GM19043 (cell line): ENCODE data around the gene ZNF425.
"Not testable (repeated sequence)": the region's sequence is repeated elsewhere in the genome, so short reads cannot be mapped to it uniquely, and the experiment has no call there.

Experiments
- ATAC-seq: cut with Tn5 transposase; IDR thresholded peaks from one replicate; pipeline ENCODE4 v1.9.1; 2021; ENCODE audit warnings: low read depth; ENCODE audit not compliant: unreplicated experiment

The ZNF425 gene

DNA sequence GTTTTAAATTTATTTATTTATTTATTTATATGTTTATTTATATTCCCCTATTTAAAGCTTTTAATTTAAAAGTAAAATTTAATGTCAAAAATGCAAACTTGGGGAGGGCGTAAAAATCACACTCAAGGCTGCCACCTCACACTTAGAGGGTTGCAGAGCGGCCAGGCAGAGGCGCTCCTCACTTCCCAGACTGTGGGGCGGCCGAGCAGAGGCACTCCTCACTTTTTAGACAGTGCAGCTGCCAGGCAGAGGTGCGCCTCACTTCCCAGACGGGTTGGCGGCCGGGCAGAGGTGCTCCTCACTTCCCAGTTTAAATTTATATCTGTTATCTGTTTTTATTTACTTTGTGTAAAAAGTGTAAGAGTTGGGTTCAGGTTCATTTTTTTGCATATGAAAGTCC is 10.0 kb upstream of the ZNF425 start:
- no peak for ATAC-seq

DNA sequence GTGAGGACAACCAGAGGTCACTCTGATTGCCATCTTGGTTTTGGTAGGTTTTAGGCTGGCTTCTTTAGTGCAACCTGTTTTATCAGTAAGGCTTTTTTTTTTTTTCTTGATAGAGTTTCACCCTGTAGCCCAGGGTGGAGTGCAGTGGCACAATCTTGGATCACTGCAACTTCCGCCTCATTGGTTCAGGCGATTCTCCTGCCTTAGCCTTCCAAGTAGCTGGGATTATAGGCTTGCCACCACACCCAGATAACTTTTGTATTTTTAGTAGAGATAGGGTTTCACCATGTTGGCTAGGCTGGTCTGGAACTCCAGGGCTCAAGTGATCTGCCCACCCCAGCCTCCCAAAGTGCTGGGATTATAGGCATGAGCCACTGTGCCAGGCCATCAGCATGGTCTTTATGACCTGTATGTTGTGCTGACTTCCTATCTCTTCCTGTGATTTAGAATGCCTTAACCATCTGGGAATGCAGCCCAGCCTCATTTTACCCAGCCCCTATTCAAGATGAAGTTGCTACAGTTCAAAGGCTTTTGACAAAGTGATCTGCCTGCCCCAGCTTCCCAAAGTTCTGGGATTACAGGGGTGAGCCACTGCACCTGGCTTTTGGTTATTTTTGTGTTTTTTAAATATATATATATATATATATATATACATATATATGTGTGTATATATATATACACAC is 7.0 kb upstream of the ZNF425 start:
- no peak for ATAC-seq

DNA sequence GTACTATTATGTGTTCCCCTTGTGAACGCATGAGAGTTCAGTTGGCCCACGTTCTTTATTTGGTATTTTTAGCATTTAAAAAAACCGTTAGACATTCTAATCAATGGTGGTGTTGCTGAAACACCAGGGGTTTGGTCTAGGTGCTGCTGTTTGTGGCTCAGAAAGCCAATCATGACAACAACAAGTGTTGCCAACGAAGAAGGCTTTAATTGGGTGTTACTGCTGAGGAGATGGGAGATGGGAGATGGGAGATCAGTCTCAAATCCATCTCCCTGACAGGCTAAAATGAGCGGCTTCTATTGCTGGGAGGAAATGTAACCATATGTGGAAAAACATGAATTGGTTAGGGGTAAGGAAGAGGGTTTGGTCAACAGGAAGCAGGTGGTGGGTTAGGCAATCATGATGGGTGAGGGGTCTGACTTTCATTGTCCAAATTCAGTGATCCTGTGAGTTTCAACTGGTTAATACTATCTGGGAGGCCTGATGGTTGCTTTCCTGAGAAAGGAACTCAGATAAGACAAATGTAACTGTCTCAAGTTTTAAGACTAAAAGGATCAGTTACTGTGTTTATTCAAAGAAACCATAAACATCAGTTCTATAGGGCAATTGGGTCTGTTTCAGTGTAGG is 4.6 kb upstream of the ZNF425 start:
- no peak for ATAC-seq

DNA sequence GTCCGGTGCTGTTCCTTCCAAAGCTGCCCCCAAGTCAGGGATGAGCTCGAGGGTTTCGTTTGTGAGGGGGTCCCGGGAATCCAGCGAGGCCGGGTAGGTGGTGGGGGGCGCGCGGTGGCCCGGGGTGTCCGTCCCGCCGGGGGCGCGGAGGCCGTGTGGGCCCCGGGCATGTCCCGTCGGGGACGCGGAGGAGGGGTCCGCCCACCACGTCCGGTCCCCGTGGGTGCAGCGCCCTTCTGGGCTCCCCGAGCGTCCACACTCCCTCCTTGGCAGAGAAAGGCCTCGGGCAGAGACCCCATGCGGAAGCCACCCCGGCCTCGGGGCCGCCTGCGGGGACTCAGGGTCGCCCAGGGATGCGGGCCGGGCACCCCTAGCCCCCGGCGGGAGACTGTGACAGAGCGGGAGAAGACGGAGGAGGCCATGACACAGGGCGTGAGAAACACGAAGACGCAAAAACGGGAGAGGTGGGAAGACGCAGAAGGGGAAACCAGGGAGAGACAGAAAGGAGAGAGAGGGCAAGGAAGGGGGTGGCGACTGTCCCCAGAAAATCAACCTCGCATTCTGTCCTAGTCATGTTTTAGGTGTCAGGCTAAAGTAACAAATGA is 640 bp upstream of the ZNF425 start:
- ATAC-seq = peak; percentile 38

DNA sequence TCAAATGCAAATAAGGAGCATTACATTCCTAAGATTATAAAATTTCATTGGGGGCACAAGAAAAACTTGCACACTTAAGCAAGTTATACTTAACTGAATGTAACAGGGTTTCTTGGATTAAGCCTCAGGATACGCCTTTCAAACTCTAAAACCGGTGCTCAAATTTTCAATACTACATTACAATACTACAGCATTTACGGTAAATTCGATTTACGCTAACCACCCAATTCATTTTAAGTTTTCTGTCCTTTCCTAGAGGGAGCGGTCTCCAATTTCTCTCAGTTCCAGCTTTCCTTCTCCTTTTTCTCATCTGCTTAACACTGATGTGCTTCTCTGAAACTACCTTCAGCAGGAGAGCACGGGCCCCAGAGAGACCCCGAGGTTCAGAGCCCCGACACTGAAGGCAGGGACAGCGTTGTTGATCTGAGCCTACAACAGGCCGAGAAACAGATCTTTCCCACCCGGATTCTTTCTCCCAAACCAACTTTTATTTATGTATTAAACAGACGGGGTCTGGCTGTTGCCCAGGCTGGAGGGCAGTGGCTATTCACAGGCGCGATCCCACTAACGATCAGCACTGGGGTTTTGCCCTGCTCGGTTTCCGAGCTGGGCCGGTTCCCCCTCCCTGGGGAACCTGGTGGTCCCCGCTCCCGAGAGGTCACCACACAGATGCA is 798 bp downstream of the ZNF425 start:
- ATAC-seq = no peak

DNA sequence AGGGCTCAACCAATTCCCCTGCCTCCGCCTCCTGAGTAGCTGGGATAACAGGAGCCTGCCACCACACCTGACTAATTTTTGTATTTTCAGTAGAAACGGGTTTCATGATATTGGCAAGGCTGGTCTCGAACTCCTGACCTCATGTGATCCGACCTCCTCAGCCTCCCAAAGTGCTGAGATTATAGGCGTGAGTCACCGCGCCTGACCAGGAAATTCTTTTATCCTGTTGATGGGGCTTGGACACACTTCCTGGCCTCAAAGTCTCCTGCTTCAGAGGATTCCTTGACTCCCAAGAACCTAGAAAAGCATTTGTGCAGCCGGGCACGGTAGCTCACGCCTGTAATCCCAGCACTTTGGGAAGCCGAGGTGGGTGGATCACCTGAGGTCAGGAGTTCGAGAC is 16.2 kb downstream of the ZNF425 start:
- no peak for ATAC-seq

DNA sequence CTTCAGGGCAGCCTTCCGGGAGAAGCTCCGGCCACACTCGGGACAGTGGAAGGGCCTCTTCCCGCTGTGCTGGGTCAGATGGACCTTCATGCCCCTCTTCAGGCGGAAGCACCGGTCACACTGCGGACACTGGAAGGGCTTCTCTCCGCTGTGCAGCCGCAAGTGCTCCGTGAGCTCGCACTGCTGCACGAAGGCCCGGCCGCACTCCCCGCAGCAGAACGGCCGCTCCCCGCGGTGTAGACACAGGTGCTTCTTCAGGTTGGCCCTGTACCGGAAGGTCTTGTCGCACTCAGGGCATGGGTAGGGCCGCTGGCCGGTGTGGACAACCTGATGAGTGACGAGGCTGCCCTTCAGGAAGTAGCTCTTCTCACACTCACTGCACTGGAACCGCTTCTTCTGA is 21.4 kb downstream of the ZNF425 start:
- no peak for ATAC-seq

DNA sequence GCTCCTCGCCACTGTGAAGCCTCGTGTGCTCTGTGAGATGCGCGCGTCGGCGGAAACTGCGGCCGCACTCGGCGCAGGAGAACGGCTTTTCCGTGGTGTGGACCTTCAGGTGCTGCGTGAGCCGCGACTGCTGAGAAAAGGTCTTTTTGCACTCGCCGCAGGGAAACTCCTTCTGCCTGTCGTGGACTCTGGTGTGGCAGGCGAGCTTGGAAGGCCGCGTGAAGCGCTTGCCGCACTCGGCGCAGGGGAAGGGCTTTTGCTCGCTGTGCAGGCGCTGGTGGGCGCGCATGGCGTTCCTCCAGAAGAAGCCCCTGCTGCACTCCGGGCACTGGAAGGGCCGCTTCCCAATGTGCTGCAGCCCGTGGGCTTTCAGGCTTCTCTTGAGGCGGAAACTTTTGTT is 21.9 kb downstream of the ZNF425 start:
- no peak for ATAC-seq

DNA sequence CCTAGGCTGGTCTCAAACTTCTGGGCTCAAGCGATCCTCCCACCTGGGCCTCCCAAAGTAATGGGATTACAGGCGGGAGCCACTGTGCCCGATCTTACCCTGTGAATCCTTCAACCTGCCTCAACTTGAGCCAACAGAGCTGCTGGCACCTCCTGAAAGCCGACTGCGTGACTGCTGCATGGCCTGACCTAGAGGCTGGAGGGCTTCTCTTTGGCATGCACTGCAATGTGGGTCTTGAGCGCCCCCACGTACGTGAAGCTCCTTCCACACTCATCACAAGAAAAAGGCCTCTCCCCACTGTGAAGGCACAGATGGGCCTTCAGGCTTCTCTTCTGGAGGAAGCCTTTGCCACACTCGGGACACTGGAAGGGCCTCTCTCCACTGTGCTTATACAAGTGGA is 22.7 kb downstream of the ZNF425 start:
- ATAC-seq = no peak

DNA sequence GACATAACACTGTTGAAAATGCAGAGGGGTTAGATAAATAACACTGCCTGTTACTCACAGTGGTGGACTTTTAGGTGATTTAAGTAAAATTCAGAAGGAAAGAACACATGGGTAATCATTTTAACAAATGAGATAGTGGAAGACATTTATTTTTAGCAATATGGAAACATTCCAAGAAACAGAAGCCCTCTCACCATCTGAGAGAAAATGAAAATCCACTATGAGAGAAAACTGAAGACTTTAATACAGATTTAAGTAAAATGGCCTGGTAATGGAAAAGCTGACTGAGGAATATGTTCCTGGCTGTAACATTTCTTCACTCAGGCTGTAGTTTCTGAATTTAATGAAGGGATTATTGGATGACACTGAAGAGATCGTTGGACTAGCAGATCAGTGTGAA is 23.5 kb downstream of the ZNF425 start:
- no peak for ATAC-seq

DNA sequence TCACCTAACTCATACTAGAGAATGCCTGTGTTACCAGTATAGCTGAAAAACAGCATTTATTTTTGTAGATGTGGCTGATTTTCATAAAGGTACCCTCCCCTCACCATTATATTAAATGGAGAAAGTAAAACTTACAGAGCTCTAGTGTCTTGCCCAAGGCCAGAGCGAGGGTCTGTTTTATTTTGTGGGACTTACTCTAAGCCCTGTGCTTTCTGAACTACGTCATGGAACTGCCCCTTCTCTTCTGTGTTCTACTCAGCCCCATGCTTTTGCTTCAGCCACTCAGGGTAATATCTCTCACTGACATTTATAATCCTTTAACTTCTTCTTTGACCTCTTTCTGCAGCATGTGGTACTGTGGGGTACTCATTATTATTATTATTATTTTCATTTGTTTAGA is 25.3 kb downstream of the ZNF425 start:
- ATAC-seq = no peak

DNA sequence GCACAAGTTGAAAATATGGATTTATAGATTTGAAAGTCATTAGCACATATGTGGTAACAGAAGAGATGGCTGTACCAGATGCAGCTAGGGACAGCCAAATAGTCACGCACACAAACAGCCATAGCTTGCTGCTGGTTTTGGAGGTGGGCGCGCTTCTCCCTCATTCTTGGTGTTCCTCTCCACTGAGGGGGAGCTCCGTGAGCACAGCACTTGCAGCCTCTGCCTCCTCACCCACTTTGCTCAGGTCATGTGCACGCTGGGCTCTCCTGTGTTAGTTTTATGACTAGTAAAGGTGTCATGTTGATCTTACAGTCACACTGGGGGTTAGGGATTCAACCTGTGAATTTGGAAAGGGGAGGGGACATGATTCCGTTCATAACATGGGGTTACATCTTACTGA is 27.1 kb downstream of the ZNF425 start:
- no peak for ATAC-seq

DNA sequence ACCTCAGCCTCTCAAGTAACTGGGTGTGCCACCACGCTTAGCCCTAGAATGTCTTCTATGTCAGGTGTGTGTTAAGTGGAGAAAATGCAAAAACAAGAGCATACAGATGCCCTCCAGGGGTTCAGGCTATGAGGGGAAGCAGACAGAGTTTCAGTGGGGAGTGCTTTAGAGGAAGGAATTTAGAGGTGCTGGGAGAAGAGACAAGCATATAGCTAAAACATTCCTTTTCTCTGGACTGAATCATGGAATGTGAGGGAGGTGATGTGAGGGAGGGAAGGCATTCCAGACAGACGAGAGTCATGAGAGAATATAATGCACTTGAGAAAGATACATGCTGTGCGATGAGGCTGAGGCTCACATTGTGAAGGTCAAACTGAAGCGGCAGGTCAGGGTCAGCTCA is 29.0 kb downstream of the ZNF425 start:
- no peak for ATAC-seq

DNA sequence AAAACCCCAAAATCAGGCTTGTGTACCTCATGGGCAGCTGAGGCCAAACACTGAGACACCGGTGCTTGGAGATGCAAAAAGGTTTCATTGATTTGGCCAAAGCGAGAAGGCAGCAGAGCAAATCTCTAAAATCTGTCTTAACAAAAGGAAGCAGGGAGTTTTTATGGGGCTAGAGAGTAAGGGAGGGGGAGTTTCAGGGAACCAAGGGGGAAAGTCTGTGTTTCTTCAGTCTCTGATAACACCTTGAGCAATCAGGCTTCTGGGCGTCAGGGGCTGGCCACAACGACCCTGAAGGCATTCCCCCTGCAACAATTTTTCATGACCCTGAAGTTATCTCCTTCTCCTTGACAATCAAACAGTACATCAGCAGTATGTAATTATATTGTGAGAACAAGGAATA is 32.9 kb downstream of the ZNF425 start:
- ATAC-seq = no peak

DNA sequence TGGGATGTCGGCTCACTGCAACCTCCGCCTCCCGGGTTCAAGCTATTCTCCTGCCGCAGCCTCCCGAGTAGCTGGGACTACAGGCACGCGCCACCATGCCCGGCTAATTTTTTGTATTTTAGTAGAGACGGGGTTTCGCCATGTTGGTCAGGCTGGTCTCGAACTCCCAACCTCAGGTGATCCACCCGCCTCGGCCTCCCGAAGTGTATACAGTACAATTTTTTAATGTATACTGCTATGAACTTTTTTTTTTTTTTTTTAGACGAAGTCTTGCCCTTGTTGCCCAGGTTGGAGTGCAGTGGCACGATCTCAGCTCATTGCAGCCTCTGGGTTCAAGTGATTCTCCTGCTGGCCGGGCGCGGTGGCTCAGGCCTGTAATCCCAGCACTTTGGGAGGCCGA is 33.9 kb downstream of the ZNF425 start:
- ATAC-seq = not testable (repeated sequence)

DNA sequence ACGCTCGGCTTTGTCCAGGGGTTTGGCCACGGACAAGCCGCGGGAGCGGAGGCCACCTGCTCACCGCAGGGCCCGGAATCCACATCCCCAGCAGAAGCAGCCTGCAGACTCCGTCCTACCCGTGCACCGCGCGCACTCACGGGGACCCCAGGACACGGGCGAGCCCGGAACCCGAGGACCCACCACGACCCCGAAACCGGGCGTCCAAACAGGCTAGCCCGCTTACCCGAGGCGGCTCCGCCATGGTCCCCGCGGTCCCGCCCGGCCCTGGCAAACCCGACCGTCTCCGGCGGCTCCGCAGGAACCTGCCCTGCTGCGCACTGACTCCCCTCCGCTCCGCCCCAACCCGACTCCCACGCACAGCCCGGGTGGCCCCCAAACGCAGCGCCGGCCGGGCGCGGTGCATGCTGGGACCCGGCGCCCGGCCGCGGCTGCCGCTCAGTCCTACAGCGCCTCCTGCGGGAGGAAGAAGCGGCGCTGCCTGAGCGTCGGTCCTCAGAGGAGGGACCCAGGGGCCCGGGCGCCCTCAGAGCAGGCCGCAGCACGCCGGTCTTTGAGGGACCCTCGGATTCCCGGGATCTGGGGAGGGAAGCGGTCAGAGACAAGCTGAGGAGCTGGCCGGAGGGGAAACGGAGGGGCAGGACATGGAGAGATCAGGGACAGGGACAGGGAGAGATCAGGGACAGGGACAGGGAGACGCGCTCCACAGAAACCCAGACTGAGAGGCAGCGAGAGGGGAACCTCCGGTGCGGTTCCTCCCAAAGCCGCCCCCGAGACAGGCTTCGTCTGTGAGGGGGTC is 35.5 kb downstream of the ZNF425 start, which contains the start of gene ZNF786:
Gene ZNF786 (minus strand): TSS at position 322 of the 799 bp plus-strand sequence. CDS start 78 bp downstream, at position 244.
- ATAC-seq = peak; percentile 84

DNA sequence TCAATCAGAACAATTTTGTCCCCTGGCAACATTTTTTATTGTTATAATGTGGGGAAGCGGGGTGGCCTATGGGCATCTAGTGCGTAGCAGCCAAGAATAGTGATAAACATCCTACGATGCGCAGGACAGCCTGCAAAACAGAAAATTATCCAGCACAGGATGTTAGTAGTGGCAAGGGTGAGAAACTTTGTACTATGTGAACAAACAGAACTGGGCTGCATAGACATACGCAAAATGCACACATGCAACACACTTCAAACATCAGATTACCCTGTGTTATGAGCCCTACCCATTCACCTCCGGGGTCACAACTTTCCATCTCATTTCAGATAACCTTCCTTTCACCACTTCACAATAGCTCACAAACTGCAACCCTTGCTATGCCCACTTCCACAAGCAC is 38.7 kb downstream of the ZNF425 start:
- no peak for ATAC-seq

DNA sequence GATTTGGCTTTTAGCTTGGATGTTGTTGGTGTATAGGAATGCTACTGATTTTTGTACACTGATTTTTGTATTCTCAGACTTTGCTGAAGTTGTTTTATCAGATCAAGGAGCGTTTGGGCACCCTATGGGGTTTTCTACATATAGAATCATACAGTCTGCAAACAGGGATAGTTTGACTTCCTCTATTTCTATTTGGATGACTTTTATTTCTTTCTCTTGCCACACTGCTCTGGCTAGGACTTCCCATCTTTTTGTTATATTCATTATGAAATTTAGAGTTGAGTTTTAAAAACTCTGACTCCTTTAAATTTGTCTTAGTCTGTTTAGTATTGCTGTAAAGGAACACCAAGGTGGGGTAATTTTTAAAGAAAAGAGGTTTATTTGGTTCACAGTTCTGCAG is 40.3 kb downstream of the ZNF425 start:
- no peak for ATAC-seq

DNA sequence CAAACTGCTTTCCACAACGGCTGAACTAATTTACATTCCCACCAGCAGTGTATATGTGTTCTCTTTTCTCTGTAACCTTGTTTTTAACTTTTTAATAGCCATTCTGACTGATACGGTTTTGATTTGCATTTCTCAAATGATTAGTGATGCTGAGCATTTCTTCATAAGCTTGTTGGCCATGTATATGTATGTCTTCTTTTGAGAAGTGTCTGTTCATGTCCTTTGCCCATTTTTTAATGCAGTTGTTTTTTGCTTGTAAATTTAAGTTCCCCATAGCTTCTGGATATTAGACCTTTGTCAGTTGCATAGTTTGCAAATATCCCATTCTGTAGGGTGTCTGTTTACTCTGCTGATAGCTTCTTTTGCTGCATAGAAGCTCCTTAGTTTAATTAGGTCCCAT is 41.7 kb downstream of the ZNF425 start:
- ATAC-seq = no peak

DNA sequence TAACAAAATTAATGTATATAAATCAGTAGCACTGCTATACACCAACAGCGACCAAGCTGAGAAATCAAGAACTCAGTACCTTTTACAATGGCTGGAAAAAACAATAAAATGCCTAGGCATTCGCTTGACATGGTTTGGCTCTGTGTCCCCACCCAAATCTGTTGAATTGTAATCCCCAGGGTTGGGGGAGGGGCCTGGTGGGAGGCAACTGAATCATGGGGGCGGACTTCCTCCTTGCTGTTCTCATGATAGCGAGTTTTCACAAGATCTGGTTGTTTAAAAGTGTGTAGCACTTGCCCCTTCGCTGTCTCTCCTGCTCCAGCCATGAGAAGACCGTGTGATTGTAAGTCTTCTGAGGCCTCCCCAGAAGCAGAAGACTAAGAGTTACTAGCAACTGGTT is 44.2 kb downstream of the ZNF425 start:
- no peak for ATAC-seq

DNA sequence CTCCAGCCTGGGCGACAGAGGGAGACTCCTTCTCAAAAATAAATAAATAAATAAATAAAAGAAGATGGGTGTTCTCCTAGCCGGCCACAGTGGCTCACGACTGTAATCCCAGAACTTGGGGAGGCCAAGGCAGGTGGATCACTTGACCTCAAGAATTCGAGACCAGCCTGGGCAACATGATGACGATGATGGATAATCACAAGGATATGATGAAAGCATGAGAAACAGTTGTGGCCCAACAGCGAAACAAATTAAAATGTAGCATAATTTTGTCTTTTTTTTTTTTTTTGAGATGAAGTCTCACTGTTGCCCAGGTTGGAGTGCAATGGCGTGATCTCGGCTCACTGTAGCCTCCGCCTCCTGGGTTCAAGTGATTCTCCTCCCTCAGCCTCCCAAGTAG is 48.5 kb downstream of the ZNF425 start:
- no peak for ATAC-seq
